Body of pancreas (tissue), 4 donors: ENCODE measurements around the gene DLX4.

Source experiments
- CTCF ChIP-seq, 7 experiments: fragments of 450-650 bp in 4 of 7; fragments of 200-600 bp in 3 of 7; sonication (generic) in 3 of 7; IDR thresholded peaks; one replicate each; pipeline ENCODE4 v1.5.1; 2016 to 2019; ENCODE audit warnings: antibody characterized with exemption in 7 of 7
- POLR2A ChIP-seq, 3 donors: fragments of 450-650 bp; IDR thresholded peaks; one replicate each; pipeline ENCODE4 v1.6.1; 2016; ENCODE audit warnings: antibody characterized with exemption in 3 of 3, mild to moderate bottlenecking in 2 of 3

- no peak for TF ChIP-seq CTCF (IDR thresholded peaks at IDR 0.05)
- no peak for TF ChIP-seq POLR2A (IDR thresholded peaks at IDR 0.05)
Observed at GRCh38 chr17:49986396-49987289, 17.7 kb downstream of the DLX4 start.
